HepG2 (cell line): ENCODE measurements around the gene RTEL1. TPM values are rescaled to one million over a fixed set of nuclear protein-coding genes. Genes with fewer than 3 reads are reported as not detected.

Experiments
- ADNP ChIP-seq: sonication (generic); formaldehyde crosslinking; IDR thresholded peaks from 2 replicates; pipeline ENCODE4 v1.4.0; 2020; ENCODE audit warnings: missing genetic modification reagents
- CBX2 ChIP-seq, 2 experiments: fragments of 200-600 bp in 1 of 2; sonication (generic); formaldehyde crosslinking in 1 of 2; IDR thresholded peaks; 2 replicates each; pipeline versions ENCODE4 v1.7.0 to v1.8.1; 2018 to 2022; ENCODE audit warnings: low read depth in 2 of 2, low read length in 1 of 2, mild to moderate bottlenecking in 1 of 2, missing genetic modification reagents in 1 of 2
- CHD2 ChIP-seq: IDR thresholded peaks from 2 replicates; pipeline ENCODE4 v1.6.1; 2011; ENCODE audit warnings: low read depth, low read length, improper control_type of control experiment
- GLI4 ChIP-seq: sonication (generic); formaldehyde crosslinking; IDR thresholded peaks from 2 replicates; pipeline ENCODE4 v1.5.1; 2020; ENCODE audit warnings: missing genetic modification reagents, mild to moderate bottlenecking, moderate library complexity, borderline replicate concordance
- JUNB ChIP-seq: sonication (generic); formaldehyde crosslinking; IDR thresholded peaks from 2 replicates; pipeline ENCODE4 v1.8.0; 2022; ENCODE audit warnings: missing genetic modification reagents, mild to moderate bottlenecking, borderline replicate concordance
- MLXIP ChIP-seq: sonication (generic); formaldehyde crosslinking; IDR thresholded peaks from 2 replicates; pipeline ENCODE4 v1.9.0; 2021; ENCODE audit warnings: missing genetic modification reagents, borderline replicate concordance
- MTF2 ChIP-seq: sonication (generic); formaldehyde crosslinking; IDR thresholded peaks from 2 replicates; pipeline ENCODE4 v1.5.0; 2020; ENCODE audit warnings: missing genetic modification reagents, borderline replicate concordance
- NAIF1 ChIP-seq: sonication (generic); formaldehyde crosslinking; IDR thresholded peaks from 2 replicates; pipeline ENCODE4 v1.5.0; 2020; ENCODE audit warnings: mild to moderate bottlenecking, missing genetic modification reagents, borderline replicate concordance
- NPAS2 ChIP-seq: sonication (generic); formaldehyde crosslinking; IDR thresholded peaks from 2 replicates; pipeline ENCODE4 v1.8.0; 2022; ENCODE audit warnings: mild to moderate bottlenecking, missing genetic modification reagents, borderline replicate concordance
- PRDM10 ChIP-seq: sonication (generic); formaldehyde crosslinking; IDR thresholded peaks from 2 replicates; pipeline ENCODE4 v1.4.0; 2020; ENCODE audit warnings: low read depth, missing genetic modification reagents
- SIX4 ChIP-seq: sonication (generic); formaldehyde crosslinking; IDR thresholded peaks from 2 replicates; pipeline ENCODE4 v1.4.0; 2020; ENCODE audit warnings: missing genetic modification reagents
- SMAD9 ChIP-seq: sonication (generic); formaldehyde crosslinking; IDR thresholded peaks from 2 replicates; pipeline ENCODE4 v1.5.1; 2020; ENCODE audit warnings: mild to moderate bottlenecking, missing genetic modification reagents
- SSRP1 ChIP-seq: IDR thresholded peaks from 2 replicates; pipeline ENCODE4 v1.6.1; 2016; ENCODE audit warnings: control low read depth
- THYN1 ChIP-seq: sonication (generic); formaldehyde crosslinking; IDR thresholded peaks from 2 replicates; pipeline ENCODE4 v1.8.1; 2023; ENCODE audit warnings: low read depth, mild to moderate bottlenecking, moderate library complexity, missing genetic modification reagents, borderline replicate concordance
- ZBTB38 ChIP-seq: sonication (generic); formaldehyde crosslinking; IDR thresholded peaks from 2 replicates; pipeline ENCODE4 v1.5.1; 2020; ENCODE audit warnings: mild to moderate bottlenecking, missing genetic modification reagents
- ZFP36L2 ChIP-seq: sonication (generic); formaldehyde crosslinking; IDR thresholded peaks from 2 replicates; pipeline ENCODE4 v1.4.0; 2020; ENCODE audit warnings: missing genetic modification reagents
- ZFY ChIP-seq: sonication (generic); formaldehyde crosslinking; IDR thresholded peaks from 2 replicates; pipeline ENCODE4 v1.4.0; 2020; ENCODE audit warnings: missing genetic modification reagents
- ZNF546 ChIP-seq: sonication (generic); formaldehyde crosslinking; conservative IDR thresholded peaks from 2 replicates; pipeline ENCODE4 v1.8.1; 2023; ENCODE audit warnings: mild to moderate bottlenecking, missing genetic modification reagents
- ZNF674 ChIP-seq: sonication (generic); formaldehyde crosslinking; IDR thresholded peaks from 2 replicates; pipeline ENCODE4 v1.5.0; 2020; ENCODE audit warnings: low read depth, mild to moderate bottlenecking, missing genetic modification reagents
- ZNF724P ChIP-seq: sonication (generic); formaldehyde crosslinking; IDR thresholded peaks from 2 replicates; pipeline ENCODE4 v1.8.0; 2022; ENCODE audit warnings: missing genetic modification reagents, borderline replicate concordance
- ZSCAN30 ChIP-seq: sonication (generic); formaldehyde crosslinking; IDR thresholded peaks from 2 replicates; pipeline ENCODE4 v1.5.0; 2020; ENCODE audit warnings: mild to moderate bottlenecking, missing genetic modification reagents
- polyA plus RNA-seq, 8 experiments: library from polyadenylated mRNA; depleted of rRNA in 3 of 8; stranded (reverse) in 7 of 8; unstranded in 1 of 8; fragments of >200 nt; fragmentation: Illumina TruSeq in 4 of 8; extraction: Trizol in 4 of 8; gene quantifications; 2 replicates each; pipeline versions ENCODE4 v1.2.1 to v1.2.3, GENCODE V29; 2011 to 2016; ENCODE audit warnings: low read depth in 4 of 8, missing spikeins in 1 of 8, mixed read lengths in 1 of 8; ENCODE audit not compliant: insufficient read depth in 1 of 8
- total RNA-seq, 5 experiments: library from RNA; depleted of rRNA; stranded (reverse); fragments of >200 nt; fragmentation: Illumina TruSeq; extraction: Trizol; gene quantifications; 2 replicates each; pipeline ENCODE4 v1.2.3, GENCODE V29; 2016; ENCODE audit warnings: low read depth in 1 of 5

RTEL1 gene
- total and polyA plus RNA-seq, 2 of the 13 experiments (the other 11 are each of a cell fraction or from before 2014, with no cell fraction given) = 21.8 to 36.4 TPM

- TF ChIP-seq MLXIP (peak; percentile 88), ZFP36L2 (CRISPR knock-in tag) (peak; percentile 86), ZFY (CRISPR knock-in tag) (peak; percentile 100), ZSCAN30 (CRISPR knock-in tag) (peak; percentile 66; the same call in 1 of the 2 replicates), SIX4 (peak; percentile 66; the same call in 1 of the 2 replicates), THYN1 (CRISPR knock-in tag) (peak; percentile 82; the same call in 1 of the 2 replicates), ZNF724P (CRISPR knock-in tag) (peak; percentile 91), MTF2 (CRISPR knock-in tag) (peak; percentile 97), NPAS2 (no peak), SMAD9 (CRISPR knock-in tag) (no peak), SSRP1 (CRISPR knock-in tag) (no peak), GLI4 (CRISPR knock-in tag) (peak; percentile 49; the same call in 1 of the 2 replicates), PRDM10 (CRISPR knock-in tag) (peak; percentile 86), ZNF674 (CRISPR knock-in tag) (peak; percentile 65; the same call in 1 of the 2 replicates), ZBTB38 (CRISPR knock-in tag) (peak; percentile 95), ZNF546 (CRISPR knock-in tag) (peak; percentile 87; the same call in 1 of the 2 replicates), JUNB (CRISPR knock-in tag) (no peak), CBX2 (IDR thresholded peaks at IDR 0.05; ENCODE audit: low read depth, low read length) (no peak), CBX2 (CRISPR knock-in tag; IDR thresholded peaks at IDR 0.05; ENCODE audit: low read depth) (no peak), CHD2 (peak; percentile 48; the same call in 1 of the 2 replicates), ADNP (CRISPR knock-in tag) (0 out of 2 replicates have a peak, but pooled peaks have one; percentile 36), NAIF1 (CRISPR knock-in tag) (peak; percentile 93; the same call in 1 of the 2 replicates)
Observed at GRCh38 chr20:63657937-63658748, at the start of gene RTEL1 (continued).
